Bronchial epithelial cell (primary cell): ENCODE results near the gene LDAH. TPM values are rescaled to one million over a fixed set of nuclear protein-coding genes. Genes with fewer than 3 reads are reported as not detected.

Experiments used
- DNase-seq: peaks from one replicate; pipeline ENCODE4 v3.0.0-alpha.2; 2010; ENCODE audit warnings: low read depth
- FAIRE-seq: peaks from 2 replicates; lab custom pipeline; 2011; peaks lifted over from hg19 to GRCh38; lab: Jason Lieb, UNC
- H3K27me3 ChIP-seq: 2 replicates; pipeline ENCODE4 v1.5.1; 2011; ENCODE audit warnings: low read length; ENCODE audit not compliant: control insufficient read depth, insufficient read depth
- H3K36me3 ChIP-seq: 2 replicates; pipeline ENCODE4 v1.5.1; 2011; ENCODE audit warnings: low read length; ENCODE audit not compliant: control insufficient read depth, insufficient read depth
- H3K4me3 ChIP-seq: 2 replicates; pipeline ENCODE4 v1.5.1; 2011; ENCODE audit warnings: mild to moderate bottlenecking, low read depth, low read length, control low read depth
- total RNA-seq: library from RNA; depleted of rRNA; stranded (reverse); fragments of >200 nt; gene quantifications from 2 replicates; pipeline ENCODE4 v1.2.1, GENCODE V29; 2014
- TF ChIP-seq, protein P1 (sequence below): IDR thresholded peaks from 2 replicates; pipeline ENCODE4 v1.5.1; 2011; ENCODE audit warnings: mild to moderate bottlenecking, moderate library complexity, low read length, control low read depth, inconsistent platforms; ENCODE audit not compliant: insufficient read depth, severe bottlenecking

Gene LDAH
- total RNA-seq, 1 donor from 2014 or later, result 8.4 TPM

DNA sequence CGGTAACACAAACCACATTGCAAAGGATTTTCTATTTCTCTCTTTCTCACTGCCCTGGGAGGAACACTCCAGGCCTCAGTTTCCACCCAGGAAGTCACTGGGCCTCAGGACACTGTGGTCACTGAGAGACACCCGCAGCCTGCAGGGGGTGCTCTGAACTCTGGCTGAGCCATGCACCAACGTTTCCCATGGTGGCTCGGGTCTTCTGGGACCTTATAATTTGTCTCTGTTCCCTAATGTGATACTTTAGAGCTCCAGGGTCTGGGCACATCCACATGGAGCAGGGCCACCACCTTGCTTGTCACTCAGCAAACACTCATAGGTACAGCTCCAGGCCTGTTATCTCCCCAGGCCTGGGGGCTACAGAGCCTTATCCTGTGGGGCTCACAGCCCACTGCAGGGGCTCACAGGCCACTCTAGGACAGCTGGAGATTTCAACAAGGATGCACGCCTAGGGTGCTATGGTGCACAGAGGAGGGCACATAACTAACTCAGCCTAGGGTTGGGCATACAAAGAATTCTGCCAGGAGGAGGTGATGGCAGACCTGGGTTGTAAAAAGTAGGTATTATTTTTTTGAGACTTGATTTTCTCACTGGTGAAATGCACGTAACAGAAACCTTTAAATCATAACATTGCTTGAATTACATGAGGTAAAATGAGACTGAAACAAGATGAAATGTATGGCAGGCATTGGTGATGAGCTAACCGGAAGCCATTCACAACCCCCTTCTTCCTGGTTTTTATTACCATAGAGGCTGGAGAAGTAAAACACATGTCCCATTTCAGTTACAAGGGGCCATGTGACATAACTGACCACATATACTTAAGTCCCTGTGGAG, 169.0 kb downstream of the LDAH start:
- H3K27me3 ChIP-seq, result no peaks in the 10 kb centered on the region
- no peaks in the 10 kb centered on the region for H3K36me3 ChIP-seq
- TF ChIP-seq, protein P1, sequence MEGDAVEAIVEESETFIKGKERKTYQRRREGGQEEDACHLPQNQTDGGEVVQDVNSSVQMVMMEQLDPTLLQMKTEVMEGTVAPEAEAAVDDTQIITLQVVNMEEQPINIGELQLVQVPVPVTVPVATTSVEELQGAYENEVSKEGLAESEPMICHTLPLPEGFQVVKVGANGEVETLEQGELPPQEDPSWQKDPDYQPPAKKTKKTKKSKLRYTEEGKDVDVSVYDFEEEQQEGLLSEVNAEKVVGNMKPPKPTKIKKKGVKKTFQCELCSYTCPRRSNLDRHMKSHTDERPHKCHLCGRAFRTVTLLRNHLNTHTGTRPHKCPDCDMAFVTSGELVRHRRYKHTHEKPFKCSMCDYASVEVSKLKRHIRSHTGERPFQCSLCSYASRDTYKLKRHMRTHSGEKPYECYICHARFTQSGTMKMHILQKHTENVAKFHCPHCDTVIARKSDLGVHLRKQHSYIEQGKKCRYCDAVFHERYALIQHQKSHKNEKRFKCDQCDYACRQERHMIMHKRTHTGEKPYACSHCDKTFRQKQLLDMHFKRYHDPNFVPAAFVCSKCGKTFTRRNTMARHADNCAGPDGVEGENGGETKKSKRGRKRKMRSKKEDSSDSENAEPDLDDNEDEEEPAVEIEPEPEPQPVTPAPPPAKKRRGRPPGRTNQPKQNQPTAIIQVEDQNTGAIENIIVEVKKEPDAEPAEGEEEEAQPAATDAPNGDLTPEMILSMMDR, result no peak
- DNase-seq (no peak), FAIRE-seq (no peak)
- H3K4me3 ChIP-seq, result no peak overlapping the region

DNA sequence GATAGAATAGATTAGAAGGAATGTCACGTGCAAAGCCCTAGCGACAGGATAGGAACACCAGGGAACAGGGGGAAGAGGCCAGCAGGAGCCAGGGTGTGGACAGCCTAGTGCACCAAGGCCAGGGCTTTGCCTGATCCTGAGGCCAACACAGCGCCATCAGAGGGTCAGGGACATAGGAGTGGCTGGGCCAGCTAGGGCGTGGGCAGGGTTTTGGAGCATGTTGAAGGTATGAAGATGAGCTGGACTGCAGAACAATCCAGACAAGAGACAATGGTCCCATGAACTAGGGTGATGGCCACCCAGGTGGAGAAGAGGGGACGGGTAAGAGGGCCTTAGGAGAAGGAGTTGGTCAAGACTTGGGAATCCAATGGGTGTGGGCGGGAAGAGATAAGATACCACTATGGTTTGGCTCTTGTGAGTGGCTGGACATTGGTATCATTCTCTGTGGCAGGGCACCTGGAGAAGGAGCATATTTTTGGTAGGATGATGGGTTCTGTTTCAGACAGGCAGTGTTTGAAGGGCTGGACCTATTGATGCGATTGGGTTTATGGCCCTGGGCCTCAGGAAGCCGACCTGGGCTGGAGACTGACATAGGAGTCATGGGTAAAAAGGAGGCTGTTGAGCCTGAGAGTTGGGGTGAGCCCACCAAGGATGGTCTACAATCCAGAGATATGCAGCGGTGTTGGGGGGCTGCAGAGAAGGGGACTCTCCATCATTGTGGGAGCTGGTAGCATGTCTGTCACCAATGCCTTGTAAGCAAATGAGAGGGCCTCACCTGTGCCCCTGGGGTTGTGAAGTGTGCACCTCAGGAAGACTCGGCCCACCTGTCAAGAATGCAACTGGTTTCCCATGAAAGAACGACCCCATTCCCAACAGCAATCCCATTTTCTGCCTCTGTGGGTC, 170.0 kb downstream of the LDAH start:
- FAIRE-seq, result no peak
- H3K4me3 ChIP-seq, result no peak overlapping the region
- no peaks in the 10 kb centered on the region for H3K36me3 ChIP-seq
- no peak for DNase-seq
- TF ChIP-seq, protein P1, result no peak
- no peaks in the 10 kb centered on the region for H3K27me3 ChIP-seq

- Histone ChIP-seq H3K4me3 (no peak overlapping the region), H3K36me3 (no peaks in the 10 kb centered on the region), H3K27me3 (no peaks in the 10 kb centered on the region)
- DNase-seq (no peak), FAIRE-seq (no peak)
- TF ChIP-seq, protein P1, result no peak
These were observed 170.8 kb downstream of the LDAH start for GRCh38 chr2:20652141-20652540.

GRCh38 chr2:20651731-20652099, 171.2 kb downstream of the LDAH start:
- no peak overlapping the region for H3K4me3 ChIP-seq
- TF ChIP-seq, protein P1, result no peak
- FAIRE-seq (no peak), DNase-seq (no peak)
- no peaks in the 10 kb centered on the region for H3K36me3 ChIP-seq
- no peaks in the 10 kb centered on the region for H3K27me3 ChIP-seq

DNA sequence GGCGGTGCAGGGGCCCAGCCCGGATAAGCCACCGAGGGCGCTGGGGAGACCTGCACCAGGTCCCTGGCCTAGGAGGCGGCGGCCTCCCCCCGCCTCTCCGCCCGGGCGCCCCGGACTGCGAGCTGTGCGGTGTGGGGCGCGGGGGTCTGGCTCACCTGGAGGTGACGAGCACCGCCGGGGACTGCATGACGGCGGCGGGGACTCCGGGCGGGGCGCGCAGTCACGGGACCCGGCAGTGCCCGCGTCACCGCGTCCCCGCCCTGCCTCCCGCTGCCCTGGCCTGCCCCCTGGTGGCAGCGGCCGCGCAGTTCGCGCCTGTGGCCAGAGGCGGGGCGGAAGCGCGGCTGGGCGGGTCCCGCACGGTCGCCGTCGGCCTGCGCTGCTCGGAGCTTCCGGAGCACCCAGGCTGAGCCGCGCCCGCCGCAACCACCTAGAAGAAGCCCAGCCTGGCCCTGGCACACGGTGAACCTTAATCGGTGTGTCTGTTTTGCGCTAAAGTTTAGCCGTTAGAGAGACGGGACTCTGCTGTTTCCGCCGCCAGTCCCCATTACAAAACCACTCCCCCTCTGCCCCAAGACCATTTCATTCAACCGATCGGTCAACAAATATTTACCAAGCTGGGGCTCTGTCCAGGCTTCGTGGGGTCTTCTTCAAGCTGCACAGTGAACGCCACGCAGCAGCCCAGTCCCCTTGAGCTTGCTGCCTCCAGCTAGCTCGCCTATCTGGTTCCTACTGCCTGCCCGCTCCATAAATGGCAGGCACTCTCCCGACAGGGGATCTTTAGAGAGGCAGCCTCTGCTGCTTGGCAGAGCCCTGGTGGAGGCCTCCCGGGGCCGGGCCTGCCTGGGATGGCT, 171.8 kb downstream of the LDAH start, which contains the start of gene HS1BP3:
Gene HS1BP3 (minus strand): TSS at position 222 of the 854 bp plus-strand sequence. CDS start 35 bp downstream, at position 187.
- FAIRE-seq (no peak), DNase-seq (peak; percentile 62)
- H3K4me3 ChIP-seq, result peak within 1 kb of the TSS; percentile 73

More for the DNA sequence above, 171.8 kb downstream of the LDAH start, which contains the start of gene HS1BP3:
- TF ChIP-seq, protein P1, result peak; percentile 71
- Histone ChIP-seq H3K27me3 (no peaks in the 10 kb centered on the region), H3K36me3 (no peaks in the 10 kb centered on the region)
